GM19035 (cell line): ENCODE measurements around the gene IL17A.
"Not testable (repeated sequence)": the region's sequence is repeated elsewhere in the genome, so short reads cannot be mapped to it uniquely, and the experiment has no call there.

Experiments used
- ATAC-seq: cut with Tn5 transposase; IDR thresholded peaks from one replicate; pipeline ENCODE4 v1.9.1; 2021; ENCODE audit not compliant: unreplicated experiment

Gene IL17A

DNA sequence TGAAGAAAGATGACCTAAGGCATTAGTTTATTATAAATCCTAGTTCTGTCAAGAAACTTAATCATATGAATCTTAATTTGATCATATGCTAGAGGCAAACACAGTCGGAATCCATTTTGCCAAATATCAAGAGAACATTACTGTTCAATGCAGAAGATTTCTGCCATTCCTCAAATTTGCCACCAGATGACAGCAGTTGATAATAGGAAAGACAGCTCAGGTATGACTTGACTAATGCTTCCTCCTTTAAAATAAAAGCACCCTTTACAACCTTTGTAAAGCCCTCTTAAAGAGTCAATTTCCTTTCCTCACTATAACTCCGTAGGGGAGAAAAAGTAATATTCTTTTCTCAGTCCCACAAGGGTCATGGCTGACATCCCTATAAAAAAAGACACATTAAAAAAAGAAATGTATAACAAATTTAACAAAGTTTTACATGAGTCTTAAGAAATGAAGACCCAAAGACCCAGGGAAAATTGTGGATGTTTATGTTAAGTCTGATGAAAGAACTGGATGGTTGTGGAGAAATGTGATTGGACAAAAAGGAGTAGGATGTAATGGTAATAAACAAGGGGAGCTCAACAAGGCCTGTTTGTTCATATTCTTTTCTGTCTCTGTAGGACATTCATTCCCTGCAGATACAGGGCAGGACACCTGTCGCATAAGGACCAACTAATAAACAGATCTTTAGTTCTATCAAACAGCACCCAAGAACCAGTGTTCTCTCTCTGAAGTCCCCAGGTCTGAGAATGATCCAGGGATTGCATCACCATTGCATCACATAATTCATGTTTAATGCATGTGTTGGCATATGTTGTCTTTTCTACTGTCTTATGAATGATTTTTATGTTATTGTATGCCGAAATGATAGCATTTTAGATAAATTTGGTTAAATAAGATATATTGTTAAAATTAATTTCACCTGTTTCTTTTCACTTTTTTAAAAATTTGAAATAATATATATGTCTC lies 23.0 kb upstream of the IL17A start:
- ATAC-seq: peak; percentile 72

DNA sequence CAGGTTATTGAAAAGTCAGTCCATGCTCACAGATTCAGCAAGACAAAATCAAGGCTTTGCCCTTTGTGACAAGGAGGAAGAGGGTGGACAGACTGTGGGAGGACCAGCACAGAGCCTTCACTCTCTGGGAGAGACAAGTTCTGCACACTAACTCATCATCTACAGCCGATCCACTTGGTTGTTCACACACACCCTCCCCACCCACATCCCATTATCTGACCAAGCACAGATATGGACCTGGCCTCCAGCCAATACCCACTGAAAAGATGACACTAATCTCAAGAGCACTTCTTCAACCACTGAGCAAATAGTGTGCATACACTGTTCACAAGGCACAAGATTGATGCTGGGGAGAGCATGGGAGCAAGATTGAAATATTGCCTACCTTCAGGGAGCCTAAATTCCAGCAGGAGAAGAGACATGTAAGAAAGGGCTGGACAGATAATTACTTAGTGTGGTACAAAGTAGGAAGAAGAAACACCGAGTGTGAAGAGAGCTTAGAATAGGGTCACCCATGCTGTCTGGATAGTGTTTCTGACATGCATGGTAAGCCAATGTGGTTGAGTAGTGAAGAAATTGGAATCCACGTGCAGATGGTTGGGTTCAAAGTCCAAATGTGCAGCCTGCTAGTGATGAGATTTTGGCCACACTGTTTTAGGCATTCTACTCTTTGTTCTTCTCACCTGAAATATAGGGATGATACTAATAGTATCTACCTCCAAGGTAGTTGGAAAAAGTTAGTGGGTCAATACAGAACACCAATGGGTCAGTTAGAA lies 21.7 kb upstream of the IL17A start:
- no peak for ATAC-seq

DNA sequence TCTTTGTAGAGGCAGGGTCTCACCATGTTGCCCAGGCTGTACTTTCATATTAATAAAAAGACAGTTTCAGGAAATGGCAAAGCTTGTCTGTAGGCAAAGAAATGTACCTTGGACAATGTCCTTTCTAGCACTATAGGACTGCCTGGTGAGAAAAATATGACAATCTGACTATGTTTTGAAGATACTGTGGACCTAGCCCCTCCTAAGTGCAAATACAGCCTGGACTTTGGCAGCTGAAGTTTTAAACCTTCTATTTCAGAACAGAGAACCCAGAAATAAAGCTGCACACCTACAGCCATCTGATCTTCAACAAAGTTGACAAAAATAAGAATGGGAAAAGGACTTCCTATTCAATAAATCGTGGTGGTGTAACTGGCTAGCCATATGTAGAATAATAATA lies 18.9 kb upstream of the IL17A start:
- no peak for ATAC-seq

GRCh38 chr6:52168351-52168750 lies 17.8 kb upstream of the IL17A start:
- not testable (repeated sequence) for ATAC-seq

- no peak for ATAC-seq
Observed at GRCh38 chr6:52174118-52174517, 12.1 kb upstream of the IL17A start.

DNA sequence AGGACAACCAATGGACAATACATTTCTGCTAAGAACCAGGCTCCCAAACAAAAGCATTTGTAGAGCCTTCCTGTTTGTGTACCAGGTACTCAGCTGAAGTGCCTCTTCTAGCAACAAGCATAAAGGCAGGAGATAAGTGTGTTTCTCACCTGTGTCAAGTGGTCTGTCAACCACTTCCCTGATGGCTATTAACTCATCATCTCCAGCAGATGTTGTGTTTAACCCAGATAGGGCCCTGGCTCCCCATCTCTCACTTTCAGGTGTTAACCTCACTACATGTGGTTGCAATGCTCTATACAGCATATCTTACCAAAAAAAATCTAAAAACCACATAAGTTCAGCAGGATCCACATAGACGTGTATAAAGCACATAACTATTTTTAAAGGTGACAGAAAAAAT lies 9.6 kb upstream of the IL17A start:
- peak; percentile 78 for ATAC-seq

DNA sequence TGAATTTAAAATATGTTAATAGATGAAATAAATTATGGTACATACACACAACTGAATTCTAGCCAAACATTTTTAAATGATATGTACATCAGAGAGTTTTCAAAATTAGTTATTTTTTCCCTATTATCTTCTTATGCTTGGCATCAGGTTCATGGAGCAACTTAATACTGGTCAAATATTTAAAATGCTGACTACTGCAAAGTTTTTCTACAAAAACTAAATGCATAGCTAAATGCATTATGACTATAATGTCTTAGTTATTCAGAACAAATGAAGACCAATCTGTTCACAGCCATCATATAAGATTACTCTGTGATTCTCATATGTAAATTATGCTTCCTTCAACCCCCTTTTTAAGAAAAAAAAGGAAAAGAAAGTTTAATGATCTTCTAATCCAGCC lies 8.2 kb upstream of the IL17A start:
- ATAC-seq: no peak

- ATAC-seq: peak; percentile 82
Observed at GRCh38 chr6:52180787-52181558, 5.2 kb upstream of the IL17A start.

- no peak for ATAC-seq
Observed at GRCh38 chr6:52183131-52183713, 3.0 kb upstream of the IL17A start.

GRCh38 chr6:52186480-52186879 lies 305 bp downstream of the IL17A start:
- peak; percentile 73 for ATAC-seq

DNA sequence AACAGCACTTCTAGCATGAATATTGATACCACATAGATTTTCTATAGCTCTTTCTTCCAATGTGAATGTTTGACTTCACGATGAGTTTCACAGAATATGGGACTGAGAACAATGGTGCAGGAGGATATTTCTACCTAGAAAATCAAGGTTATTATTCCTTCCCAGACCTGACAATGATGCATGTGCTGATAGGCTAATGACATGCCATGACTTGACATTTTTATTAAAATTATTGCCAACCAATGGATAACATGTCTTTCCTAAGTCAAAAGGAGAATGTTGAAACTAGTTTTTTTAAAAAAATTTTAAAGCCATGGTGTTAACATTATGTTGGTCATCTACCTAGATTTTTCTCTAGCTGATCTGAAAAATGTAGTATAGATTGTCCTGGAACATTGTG lies 923 bp downstream of the IL17A start:
- ATAC-seq: no peak

DNA sequence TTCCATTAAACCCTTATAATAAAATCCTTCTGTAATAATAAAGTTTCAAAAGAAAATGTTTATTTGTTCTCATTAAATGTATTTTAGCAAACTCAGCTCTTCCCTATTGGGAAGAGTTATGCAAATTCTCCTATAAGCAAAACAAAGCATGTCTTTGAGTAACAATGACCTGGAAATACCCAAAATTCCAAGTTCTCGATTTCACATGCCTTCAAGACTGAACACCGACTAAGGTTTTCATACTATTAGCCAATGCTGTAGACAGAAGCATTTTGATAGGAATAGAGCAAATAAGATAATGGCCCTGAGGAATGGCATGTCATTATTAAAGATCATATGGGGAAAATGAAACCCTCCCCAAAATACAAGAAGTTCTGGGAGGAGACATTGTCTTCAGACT lies 3.8 kb downstream of the IL17A start:
- ATAC-seq: no peak

GRCh38 chr6:52190409-52190808 lies 4.2 kb downstream of the IL17A start:
- peak; percentile 50 for ATAC-seq

- no peak for ATAC-seq
Observed at GRCh38 chr6:52191824-52192223, 5.6 kb downstream of the IL17A start.

DNA sequence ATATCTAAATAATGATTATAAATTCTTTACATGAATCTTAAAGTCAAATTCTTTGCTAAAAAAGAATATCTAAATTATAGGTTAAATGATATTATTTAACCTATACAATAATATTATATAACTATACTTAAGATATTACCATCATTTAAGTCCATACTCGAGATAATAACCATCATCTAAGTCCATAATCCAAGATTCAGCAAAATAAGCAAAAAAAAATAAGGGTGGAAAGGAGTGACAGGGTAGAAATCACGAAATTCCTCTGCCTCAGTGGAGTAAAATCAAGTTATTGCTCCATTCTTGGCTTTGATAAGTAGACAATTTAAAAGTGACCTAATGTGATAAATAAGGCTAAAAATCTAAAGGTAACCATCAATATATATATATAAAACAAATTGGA lies 9.7 kb downstream of the IL17A start:
- ATAC-seq: no peak

DNA sequence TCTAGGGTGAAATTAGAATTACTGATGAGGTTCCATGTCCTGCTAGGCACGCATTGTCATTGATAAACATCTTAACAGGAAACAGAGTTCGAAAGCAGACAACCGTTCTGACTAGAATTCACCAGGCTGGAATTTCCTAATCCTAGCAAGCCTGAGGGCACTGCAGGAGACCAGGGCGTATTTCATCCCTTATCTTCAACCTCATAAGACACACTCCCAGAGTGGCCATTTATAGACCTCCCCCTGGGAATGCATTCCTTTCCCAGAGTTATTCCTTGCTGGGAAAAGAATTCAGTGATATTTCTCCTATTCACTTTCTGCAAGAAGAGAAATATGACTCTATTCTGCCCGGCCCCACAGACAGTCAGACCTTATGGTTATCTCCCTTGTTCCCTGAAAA lies 13.9 kb downstream of the IL17A start:
- not testable (repeated sequence) for ATAC-seq

DNA sequence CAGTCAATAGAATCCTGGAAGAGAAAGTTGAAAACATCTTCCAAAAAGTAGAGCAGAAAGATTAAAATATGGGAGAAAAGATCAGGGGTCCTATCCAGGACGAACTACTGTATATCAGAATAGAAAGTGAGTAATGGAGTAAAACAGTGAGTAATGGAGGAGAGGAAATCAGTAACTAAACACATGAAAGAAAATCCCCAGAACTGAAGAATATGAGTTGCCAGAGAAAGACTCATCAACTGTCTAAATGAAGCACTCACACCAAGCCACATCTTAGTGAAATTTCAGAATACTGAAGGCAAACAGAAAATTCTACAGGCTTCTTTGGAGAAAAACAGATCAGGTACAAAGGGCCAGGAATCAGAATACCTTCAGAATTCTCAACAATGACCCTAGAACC lies 14.9 kb downstream of the IL17A start:
- ATAC-seq: no peak

- no peak for ATAC-seq
Observed at GRCh38 chr6:52201493-52201892, 15.3 kb downstream of the IL17A start.

DNA sequence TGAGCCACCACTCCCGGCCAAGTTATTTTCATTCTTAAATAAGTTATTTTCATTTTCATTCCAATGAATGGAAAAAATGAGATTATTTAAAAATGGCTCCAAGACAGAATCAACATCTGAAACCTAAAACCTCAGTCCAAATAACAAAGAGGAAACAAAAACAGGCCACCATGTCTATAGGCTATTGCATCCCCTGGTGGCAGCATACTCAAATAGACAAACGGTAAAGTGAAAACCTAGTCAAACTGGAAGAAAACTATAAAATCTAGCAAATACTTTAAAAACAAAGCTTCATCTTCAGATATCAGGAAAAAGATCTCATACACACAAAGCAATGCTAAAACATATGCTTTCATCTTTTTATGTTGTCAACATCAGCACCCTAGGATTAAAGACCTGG lies 20.9 kb downstream of the IL17A start:
- ATAC-seq: no peak

DNA sequence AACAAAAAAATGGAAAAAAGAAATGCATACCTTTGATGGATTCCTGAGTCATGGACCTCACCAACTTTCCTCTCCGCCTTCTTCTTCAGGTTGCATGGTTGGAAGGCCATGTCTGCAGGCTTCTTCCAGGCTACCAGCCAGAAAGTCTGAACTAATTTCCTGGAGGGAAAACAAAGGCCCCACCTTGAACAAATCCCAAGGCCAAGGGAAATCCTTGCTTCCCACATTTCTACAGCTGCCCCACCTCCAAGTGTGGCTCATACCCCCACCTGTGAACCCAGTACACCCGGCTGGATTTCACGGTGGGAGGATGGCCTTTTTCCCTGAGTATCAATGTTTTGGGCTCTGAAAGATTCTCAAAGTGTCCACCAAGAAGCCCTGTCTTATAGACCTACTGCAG lies 22.4 kb downstream of the IL17A start:
- ATAC-seq: no peak

- ATAC-seq: peak; percentile 48
Observed at GRCh38 chr6:52209770-52210169, 23.6 kb downstream of the IL17A start.
